Measurements from ENCODE around the gene UPF2. TPM values are rescaled to one million over a fixed set of nuclear protein-coding genes. Genes with fewer than 3 reads are reported as not detected.

The UPF2 gene
- total RNA-seq, 6 experiments from 2014 or later: 18.3 to 24.1 (median 22.0) TPM

DNA sequence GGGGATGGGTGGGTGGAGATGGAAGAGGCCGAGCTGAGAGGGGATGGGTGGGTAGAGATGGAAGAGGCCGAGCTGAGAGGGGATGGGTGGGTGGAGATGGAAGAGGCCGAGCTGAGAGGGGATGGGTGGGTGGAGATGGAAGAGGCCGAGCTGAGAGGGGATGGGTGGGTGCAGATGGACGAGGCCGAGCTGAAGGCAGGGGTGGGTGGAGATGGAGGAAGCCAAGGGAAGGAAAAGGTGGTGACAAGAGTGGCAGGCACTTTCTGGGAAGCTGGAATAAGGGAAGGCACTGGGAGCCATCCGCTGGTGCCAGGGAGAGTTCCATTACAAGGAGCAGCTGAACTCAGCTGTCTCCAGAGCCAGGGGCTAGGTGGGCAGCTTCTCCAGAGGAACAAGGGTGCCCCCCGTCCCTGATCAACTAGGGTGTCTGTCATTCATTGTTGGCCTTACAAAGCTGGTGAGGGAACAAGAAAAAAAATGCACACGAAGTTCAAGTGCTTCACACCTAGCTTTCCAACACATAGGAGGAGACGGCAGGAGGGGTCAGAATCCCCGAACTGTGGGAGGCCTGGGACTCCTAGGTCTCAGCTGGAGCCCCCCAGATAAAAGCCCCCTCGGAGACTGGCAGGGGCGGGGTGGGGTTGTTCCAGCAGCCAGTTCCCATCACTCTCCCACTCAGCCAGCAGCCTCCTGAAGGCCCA lies 157.0 kb downstream of the UPF2 start:
- TF ChIP-seq, protein P1, sequence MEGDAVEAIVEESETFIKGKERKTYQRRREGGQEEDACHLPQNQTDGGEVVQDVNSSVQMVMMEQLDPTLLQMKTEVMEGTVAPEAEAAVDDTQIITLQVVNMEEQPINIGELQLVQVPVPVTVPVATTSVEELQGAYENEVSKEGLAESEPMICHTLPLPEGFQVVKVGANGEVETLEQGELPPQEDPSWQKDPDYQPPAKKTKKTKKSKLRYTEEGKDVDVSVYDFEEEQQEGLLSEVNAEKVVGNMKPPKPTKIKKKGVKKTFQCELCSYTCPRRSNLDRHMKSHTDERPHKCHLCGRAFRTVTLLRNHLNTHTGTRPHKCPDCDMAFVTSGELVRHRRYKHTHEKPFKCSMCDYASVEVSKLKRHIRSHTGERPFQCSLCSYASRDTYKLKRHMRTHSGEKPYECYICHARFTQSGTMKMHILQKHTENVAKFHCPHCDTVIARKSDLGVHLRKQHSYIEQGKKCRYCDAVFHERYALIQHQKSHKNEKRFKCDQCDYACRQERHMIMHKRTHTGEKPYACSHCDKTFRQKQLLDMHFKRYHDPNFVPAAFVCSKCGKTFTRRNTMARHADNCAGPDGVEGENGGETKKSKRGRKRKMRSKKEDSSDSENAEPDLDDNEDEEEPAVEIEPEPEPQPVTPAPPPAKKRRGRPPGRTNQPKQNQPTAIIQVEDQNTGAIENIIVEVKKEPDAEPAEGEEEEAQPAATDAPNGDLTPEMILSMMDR (IDR thresholded peaks at IDR 0.05): no peak
- Mint-ChIP-seq H3K27me3 (ENCODE audit: insufficient read depth) (no peaks in the 10 kb centered on the region; the same call in 1 of the 2 replicates), H3K27ac (no peak overlapping the region)

DNA sequence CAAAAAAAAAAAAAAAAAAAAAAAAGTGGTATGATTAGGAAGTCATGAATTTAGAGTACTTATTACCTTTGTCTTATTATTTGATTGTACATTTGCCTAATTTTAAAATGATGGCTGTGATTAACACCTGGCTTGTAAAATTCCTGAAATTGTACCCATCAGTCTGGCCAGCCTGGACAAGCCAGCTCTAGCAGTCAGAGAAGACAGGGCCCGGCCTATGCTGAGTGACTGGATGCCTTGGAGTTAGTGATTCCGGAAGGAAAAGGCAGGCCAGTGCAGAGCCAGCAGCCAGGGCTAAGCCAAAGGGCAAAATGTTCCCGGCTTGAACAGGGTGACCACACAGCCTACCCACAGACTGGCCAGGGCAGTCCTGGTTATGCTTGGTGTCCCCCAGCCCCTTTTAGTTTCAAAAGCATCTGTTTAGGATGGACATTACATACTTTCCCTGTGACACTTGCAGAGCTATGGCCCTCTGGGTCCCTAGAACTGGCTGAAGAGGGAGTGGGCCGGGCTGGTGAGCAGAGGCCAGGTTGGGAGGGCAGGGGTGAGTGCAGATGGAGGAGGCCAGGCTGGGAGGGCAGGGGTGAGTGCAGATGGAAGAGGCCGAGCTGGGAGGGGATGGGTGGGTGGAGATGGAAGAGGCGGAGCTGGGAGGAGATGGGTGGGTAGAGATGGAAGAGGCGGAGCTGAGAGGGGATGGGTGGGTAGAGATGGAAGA lies 157.7 kb downstream of the UPF2 start:
- Mint-ChIP-seq H3K9me3 (no peaks in the 10 kb centered on the region), H3K4me1 (ENCODE audit: low read depth) (peaks cover 17% of the 10 kb centered on the region), H3K27me3 (ENCODE audit: insufficient read depth) (no peaks in the 10 kb centered on the region; the same call in 1 of the 2 replicates), H3K36me3 (ENCODE audit: low read depth) (no peaks in the 10 kb centered on the region), H3K27ac (no peak overlapping the region), H3K4me3 (no peak overlapping the region)
- TF ChIP-seq, protein P1 (IDR thresholded peaks at IDR 0.05): no peak
- DNase-seq: no peak

More for the DNA sequence above, 157.0 kb downstream of the UPF2 start:
- Mint-ChIP-seq H3K36me3 (ENCODE audit: low read depth) (no peaks in the 10 kb centered on the region), H3K4me3 (no peak overlapping the region), H3K9me3 (no peaks in the 10 kb centered on the region), H3K4me1 (ENCODE audit: low read depth) (peaks cover 17% of the 10 kb centered on the region)
- no peak for DNase-seq

DNA sequence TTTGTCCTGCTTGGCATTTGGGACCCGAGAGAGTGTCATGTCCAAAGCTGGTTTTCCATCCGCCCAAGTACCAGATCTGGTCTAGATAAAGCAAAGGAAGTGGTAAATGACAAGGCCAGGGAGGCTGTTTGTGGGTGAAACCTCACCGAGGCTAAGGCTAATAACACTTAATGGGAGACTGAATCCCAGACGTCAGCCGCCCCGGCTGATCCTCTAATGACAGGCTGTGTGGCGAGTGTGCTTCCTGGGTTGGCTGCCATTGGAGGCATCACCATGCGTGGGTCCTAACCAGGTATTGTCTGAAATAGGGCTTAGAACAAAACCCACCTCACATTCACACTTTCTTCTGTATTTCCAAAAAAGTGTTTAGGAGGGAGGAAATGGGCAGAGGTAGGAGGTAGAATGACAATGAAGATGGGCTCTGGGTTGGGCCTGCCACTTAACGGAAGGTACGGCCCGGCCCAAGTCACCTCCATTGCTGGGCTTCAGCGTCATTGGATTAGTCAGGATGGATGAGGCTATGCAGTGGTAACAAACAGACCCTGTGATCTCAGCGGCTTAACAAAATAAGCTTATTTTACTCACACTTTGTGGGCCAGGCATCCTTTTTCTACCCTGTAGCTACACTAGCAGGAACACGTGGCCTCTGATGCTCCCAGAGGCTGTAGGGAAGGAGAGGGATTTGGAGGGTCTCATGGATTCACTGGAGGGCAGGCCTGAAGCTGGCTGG lies 159.8 kb downstream of the UPF2 start:
- Mint-ChIP-seq H3K4me3 (no peak overlapping the region), H3K4me1 (ENCODE audit: low read depth) (peaks cover 17% of the 10 kb centered on the region), H3K36me3 (ENCODE audit: low read depth) (no peaks in the 10 kb centered on the region), H3K27me3 (ENCODE audit: insufficient read depth) (no peaks in the 10 kb centered on the region), H3K9me3 (no peaks in the 10 kb centered on the region), H3K27ac (no peak overlapping the region)
- TF ChIP-seq, protein P1 (IDR thresholded peaks at IDR 0.05): no peak
- no peak for DNase-seq

DNA sequence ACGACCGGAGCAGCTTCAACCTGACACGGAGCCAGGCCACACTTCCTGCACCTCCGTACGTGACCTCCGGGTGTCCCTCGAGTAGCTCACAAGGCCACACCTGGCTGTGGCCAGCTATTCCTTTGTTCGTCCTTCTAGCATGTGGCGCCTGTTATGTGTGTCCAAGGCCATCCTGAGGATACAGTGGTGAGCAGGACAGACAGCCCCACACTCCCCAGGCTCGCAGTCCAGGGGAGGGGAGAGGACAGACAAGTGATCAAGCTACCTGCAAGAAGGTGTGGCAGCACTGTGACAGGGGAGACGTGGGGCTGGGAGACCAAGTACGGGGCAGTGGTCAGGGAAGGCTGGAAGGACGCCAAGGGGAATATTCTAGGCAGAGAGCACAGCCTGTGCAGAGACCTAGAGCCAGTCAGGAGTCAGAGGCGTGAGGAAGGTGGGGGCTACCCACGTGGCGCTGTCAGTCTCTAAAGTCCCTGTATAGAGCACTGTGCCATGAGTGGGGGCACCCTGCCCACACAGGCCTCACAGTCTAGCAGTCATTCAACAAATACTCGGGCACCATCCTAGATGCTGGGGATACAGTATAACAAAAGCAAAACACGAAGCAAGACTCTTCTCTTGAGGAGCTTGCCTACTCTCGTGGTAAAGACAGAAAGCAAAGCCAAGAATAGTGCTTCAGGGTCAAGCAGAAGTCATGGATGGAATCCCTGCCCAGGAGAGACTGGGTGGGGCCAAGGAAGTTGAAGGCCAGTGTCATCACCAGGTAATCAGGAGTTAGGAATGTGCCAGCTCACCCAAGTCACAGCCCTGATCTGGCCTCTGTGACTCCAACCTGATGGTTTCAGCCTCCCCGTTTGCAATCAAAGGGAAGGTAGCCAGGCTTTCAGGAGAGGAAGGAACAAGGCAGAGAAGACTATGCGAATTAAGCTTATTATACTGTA lies 160.9 kb downstream of the UPF2 start:
- TF ChIP-seq, protein P1 (IDR thresholded peaks at IDR 0.05): 0 out of 2 replicates have a peak, but pooled peaks have one; percentile 13
- peak overlapping the region; percentile 11; the same call in 1 of the 2 replicates for H3K27ac Mint-ChIP-seq
- no peaks in the 10 kb centered on the region for H3K27me3 Mint-ChIP-seq (ENCODE audit: insufficient read depth)
- no peaks in the 10 kb centered on the region for H3K36me3 Mint-ChIP-seq (ENCODE audit: low read depth)
- peaks cover 17% of the 10 kb centered on the region for H3K4me1 Mint-ChIP-seq (ENCODE audit: low read depth)
- H3K9me3 Mint-ChIP-seq: no peaks in the 10 kb centered on the region
- H3K4me3 Mint-ChIP-seq: peak overlapping the region; percentile 2; the same call in 1 of the 2 replicates
- DNase-seq: peak; percentile 25
